Measurements from ENCODE around the gene ATP6V0B. TPM values are rescaled to one million over a fixed set of nuclear protein-coding genes. Genes with fewer than 3 reads are reported as not detected.

ATP6V0B gene
- total and polyA plus RNA-seq, 9 of the 15 experiments (the other 6 are each of a cell fraction or from before 2014, with no cell fraction given) = 137 to 328 (median 220) TPM

DNA sequence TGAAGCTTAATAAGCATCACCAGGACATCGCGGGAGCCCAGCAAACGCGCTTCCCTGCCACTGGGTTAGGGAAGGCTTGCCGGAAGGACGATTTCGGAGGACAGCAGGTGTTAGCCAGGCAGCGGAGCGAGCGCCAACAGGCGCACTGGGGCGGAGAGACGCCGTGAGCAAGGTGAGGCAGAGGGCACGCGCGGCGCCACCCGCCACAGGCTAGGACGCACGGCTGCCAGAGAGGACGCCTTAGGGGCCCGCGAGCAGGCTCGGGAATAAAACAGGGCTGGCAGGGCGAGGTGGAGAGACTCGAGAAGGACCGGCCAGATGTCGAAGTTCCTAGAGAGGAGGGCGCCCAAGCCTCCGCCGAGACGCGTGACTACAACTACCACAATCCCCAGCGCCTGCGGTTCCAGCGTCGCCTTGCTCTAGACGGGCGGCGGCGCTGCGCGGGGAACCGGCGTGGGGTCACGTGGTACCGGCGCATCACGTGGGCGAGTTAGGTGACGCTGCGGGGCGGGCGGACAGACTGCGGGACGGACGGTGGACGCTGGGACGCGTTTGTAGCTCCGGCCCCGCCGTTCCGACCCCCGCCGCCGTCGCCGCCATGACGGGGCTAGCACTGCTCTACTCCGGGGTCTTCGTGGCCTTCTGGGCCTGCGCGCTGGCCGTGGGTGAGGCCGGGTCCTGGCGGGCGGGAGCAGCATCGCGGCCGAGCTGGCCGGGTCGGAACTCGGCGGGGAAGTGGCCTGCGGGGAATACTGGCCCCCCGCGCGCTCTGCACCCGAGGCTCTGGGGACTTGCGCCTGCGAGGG, at the start of gene ATP6V0B (continued):
- peak; percentile 90 for TF ChIP-seq E2F4 (CRISPR knock-in tag; IDR thresholded peaks at IDR 0.05; ENCODE audit: low read depth)
- no peak for TF ChIP-seq PHB (CRISPR knock-in tag; IDR thresholded peaks at IDR 0.05)
- peak; percentile 80 for TF ChIP-seq MXD1 (CRISPR knock-in tag; IDR thresholded peaks at IDR 0.05; ENCODE audit: borderline replicate concordance, poor library complexity, severe bottlenecking)
- no peak for TF ChIP-seq SRSF1 (IDR thresholded peaks at IDR 0.05; ENCODE audit: low read depth, low read length)
- TF ChIP-seq, protein P1, sequence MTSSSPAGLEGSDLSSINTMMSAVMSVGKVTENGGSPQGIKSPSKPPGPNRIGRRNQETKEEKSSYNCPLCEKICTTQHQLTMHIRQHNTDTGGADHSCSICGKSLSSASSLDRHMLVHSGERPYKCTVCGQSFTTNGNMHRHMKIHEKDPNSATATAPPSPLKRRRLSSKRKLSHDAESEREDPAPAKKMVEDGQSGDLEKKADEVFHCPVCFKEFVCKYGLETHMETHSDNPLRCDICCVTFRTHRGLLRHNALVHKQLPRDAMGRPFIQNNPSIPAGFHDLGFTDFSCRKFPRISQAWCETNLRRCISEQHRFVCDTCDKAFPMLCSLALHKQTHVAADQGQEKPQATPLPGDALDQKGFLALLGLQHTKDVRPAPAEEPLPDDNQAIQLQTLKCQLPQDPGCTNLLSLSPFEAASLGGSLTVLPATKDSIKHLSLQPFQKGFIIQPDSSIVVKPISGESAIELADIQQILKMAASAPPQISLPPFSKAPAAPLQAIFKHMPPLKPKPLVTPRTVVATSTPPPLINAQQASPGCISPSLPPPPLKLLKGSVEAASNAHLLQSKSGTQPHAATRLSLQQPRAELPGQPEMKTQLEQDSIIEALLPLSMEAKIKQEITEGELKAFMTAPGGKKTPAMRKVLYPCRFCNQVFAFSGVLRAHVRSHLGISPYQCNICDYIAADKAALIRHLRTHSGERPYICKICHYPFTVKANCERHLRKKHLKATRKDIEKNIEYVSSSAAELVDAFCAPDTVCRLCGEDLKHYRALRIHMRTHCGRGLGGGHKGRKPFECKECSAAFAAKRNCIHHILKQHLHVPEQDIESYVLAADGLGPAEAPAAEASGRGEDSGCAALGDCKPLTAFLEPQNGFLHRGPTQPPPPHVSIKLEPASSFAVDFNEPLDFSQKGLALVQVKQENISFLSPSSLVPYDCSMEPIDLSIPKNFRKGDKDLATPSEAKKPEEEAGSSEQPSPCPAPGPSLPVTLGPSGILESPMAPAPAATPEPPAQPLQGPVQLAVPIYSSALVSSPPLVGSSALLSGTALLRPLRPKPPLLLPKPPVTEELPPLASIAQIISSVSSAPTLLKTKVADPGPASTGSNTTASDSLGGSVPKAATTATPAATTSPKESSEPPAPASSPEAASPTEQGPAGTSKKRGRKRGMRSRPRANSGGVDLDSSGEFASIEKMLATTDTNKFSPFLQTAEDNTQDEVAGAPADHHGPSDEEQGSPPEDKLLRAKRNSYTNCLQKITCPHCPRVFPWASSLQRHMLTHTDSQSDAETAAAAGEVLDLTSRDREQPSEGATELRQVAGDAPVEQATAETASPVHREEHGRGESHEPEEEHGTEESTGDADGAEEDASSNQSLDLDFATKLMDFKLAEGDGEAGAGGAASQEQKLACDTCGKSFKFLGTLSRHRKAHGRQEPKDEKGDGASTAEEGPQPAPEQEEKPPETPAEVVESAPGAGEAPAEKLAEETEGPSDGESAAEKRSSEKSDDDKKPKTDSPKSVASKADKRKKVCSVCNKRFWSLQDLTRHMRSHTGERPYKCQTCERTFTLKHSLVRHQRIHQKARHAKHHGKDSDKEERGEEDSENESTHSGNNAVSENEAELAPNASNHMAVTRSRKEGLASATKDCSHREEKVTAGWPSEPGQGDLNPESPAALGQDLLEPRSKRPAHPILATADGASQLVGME (CRISPR knock-in tag; IDR thresholded peaks at IDR 0.05) = 0 out of 2 replicates have a peak, but pooled peaks have one; percentile 14
- peak; percentile 51; the same call in 1 of the 2 replicates for TF ChIP-seq PML (IDR thresholded peaks at IDR 0.05; ENCODE audit: low read length)
- TF ChIP-seq RAD21 (CRISPR knock-in tag; conservative IDR thresholded peaks at IDR 0.05 in 1 of 2, IDR thresholded peaks at IDR 0.05 in 1 of 2) = 0 out of 4 replicates have a peak, but pooled peaks of 1 of the 2 experiments have one; percentile 13
- TF ChIP-seq SAFB (IDR thresholded peaks at IDR 0.05; ENCODE audit: borderline replicate concordance, low read depth, low read length) = 0 out of 2 replicates have a peak, but pooled peaks have one; percentile 48
- no peak for TF ChIP-seq IRF2 (CRISPR knock-in tag; IDR thresholded peaks at IDR 0.05)
- TF ChIP-seq HIVEP1 (CRISPR knock-in tag; IDR thresholded peaks at IDR 0.05) = peak; percentile 4; the same call in 1 of the 2 replicates
- peak; percentile 56; the same call in 1 of the 2 replicates for TF ChIP-seq ZBTB7A (IDR thresholded peaks at IDR 0.05; ENCODE audit: borderline replicate concordance, control insufficient read depth, low read depth, low read length)
- peak; percentile 11; the same call in 1 of the 2 replicates for TF ChIP-seq TAF7 (tag; IDR thresholded peaks at IDR 0.05)
- TF ChIP-seq TGIF2 (CRISPR knock-in tag; IDR thresholded peaks at IDR 0.05) = no peak
- peak in 1 of 2 experiments; percentile 85; a peak in 2 of 4 replicates for TF ChIP-seq SIN3A (IDR thresholded peaks at IDR 0.05; ENCODE audit: borderline replicate concordance in 2 of 2, control insufficient read depth in 1 of 2, low read depth in 2 of 2, low read length in 2 of 2)
- TF ChIP-seq, protein P2, sequence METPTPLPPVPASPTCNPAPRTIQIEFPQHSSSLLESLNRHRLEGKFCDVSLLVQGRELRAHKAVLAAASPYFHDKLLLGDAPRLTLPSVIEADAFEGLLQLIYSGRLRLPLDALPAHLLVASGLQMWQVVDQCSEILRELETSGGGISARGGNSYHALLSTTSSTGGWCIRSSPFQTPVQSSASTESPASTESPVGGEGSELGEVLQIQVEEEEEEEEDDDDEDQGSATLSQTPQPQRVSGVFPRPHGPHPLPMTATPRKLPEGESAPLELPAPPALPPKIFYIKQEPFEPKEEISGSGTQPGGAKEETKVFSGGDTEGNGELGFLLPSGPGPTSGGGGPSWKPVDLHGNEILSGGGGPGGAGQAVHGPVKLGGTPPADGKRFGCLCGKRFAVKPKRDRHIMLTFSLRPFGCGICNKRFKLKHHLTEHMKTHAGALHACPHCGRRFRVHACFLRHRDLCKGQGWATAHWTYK (CRISPR knock-in tag; IDR thresholded peaks at IDR 0.05) = peak; percentile 11; the same call in 1 of the 2 replicates

Data from K562 (cell line).